Subcutaneous adipose tissue (tissue), 4 donors: ENCODE data around the gene RHBDF2. TPM values are rescaled to one million over a fixed set of nuclear protein-coding genes. Genes with fewer than 3 reads are reported as not detected.

Source experiments
- CTCF ChIP-seq: fragments of 450-650 bp; IDR thresholded peaks from one replicate; pipeline ENCODE4 v1.5.1; 2016; ENCODE audit warnings: low read depth, mild to moderate bottlenecking, control low read depth, antibody characterized with exemption, moderate library complexity
- total RNA-seq, 4 donors: library from RNA; depleted of rRNA; stranded (reverse); fragments of >200 nt; gene quantifications; one replicate each; pipeline ENCODE4 v1.1.0, GENCODE V29; 2016

RHBDF2 gene
- total RNA-seq, 4 donors from 2014 or later, result 23.2 to 68.0 (median 37.2) TPM

DNA sequence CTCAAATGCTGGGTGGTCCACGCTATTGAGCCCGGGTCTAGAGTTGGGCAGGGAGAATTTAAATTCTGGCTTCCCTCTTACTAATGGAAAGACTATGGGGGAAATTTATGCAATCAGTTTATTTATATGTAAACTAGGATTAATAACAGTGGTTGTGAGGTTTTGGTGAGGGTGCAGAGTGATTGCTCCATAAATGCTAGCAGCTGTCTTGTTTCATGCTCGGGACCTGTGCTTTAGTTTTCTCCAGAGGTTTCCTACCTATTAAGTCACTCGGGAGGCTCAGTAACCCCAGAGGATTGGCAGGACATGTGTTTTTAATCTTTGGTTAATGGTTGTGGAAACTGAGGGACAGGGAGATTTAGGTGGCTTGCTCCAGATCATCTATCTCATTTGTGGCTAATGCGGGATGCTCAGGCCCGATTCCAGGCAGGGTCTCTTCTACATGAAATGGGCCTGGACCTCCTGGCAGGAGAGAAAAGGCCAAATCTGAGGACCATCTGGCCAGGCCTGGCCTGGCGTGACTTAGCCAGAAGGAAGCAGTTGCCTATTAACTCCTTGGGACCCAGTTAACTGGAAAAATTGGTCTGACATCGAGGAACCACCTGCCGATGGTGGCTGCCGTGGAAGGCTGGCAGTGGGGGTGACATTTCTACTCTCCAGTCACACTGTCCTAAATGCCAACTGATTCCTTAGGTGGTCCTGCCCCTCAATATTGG lies 40.7 kb upstream of the RHBDF2 start:
- no peak for TF ChIP-seq CTCF

GRCh38 chr17:76540381-76541300 lies 39.4 kb upstream of the RHBDF2 start:
- no peak for TF ChIP-seq CTCF

DNA sequence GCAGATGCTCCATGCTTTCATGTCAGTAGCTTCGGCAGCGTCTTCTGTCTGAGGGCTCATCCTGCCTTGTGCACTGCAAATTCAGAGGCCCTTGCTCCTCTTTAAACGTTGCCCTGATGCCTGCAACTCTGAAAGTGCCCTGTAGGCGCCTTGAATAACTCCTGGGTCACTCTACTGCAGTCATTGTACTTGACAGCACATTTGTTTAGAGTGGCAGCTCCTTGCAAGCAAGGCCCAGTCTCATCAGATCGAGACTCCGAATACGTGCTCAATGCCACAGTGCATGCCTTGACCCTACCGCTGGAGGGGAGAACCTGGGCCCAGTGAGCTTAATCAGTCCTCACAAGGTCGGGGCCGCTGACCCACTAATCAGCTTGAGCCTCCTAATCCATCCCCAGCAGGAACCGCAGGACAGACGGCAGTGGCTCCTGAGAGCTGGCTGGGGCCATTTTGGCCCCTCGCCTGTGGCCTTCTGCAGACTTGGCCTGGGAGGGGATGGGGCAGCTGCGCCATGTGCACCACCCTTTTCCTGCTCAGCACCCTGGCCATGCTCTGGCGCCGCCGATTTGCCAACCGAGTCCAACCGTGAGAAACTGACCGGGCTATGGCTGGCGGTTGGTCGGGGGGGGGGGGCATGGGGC lies 38.5 kb upstream of the RHBDF2 start, which contains the start of gene PRCD:
TSS of gene PRCD (plus strand) at position 414 of the 641 bp plus-strand sequence. CDS start at position 512, 98 bp downstream.
- TF ChIP-seq CTCF, result no peak

DNA sequence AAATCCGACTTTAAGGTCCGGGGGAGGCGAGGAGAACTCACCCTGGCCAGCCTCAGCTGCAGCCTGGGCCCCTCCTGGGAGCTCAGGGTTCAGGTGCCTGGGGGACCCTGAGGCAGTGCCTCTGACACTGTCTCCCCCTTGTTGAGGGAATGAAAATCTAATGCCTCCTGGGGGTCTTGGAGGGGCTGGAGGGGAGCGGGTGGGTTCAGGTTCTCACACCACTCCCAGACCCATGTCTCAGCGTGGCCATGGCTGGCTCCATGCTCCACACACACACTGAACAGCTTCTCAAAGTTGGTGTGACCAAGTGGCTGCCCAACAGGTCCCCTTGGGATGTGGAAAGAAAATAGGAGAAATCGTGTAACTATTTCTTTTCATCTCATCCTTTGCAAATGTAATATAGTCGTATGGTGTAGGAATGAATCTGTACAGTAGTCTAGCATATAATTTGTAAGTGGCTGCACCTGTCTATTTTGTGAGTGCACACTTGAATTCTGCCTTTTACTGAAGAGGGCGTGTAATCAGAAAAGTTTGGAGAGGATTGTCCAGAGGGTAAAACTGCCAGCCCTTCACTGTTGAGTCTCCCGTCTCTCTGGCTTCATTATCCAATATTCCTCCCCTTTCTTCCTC lies 37.8 kb upstream of the RHBDF2 start:
- TF ChIP-seq CTCF, result no peak

- no peak for TF ChIP-seq CTCF
Measured at GRCh38 chr17:76538281-76538931, 37.2 kb upstream of the RHBDF2 start.

DNA sequence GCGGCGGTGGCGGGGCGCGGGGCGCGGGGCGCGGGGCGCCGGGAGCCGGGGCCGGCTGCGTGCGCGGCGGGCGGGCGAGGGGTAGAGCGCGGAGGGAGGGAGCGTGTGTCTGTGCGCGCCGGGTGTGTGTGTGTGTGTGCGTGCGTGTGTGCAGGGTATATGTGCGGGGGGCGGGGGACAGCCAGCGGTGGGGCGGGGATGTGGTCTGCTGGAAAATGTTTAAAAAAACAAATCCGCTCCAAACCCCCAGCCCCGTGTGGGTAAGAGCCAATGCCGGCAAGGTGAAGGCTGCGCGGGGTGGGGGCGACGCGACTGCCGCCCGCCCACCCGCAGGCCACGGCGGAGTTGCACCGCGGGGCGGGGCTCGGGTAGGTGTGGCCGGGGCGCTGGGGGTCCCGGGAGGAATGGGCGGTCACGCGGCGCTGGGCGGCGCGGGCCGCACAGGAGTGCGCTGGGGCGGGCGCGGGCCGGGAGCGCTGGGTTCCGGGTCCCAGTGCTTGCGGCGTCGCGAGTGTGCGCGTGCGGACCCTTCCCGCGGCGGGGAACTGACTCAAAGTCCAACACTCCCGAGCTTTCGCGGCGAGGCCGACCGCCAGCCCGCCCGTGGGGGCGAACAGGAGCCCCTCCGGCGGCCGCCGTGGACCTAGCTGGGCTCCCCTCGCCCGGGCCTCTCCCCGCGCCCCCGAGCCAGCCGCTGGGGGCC lies 36.5 kb upstream of the RHBDF2 start, which contains the start of gene CYGB:
TSS of gene CYGB (minus strand) at position 132 of the 703 bp plus-strand sequence. CDS start 167 bp downstream, outside the sequence.
- no peak for TF ChIP-seq CTCF
